HG03469 (cell line): ENCODE measurements around the gene CORO6.

Source experiments
- ATAC-seq: cut with Tn5 transposase; IDR thresholded peaks from one replicate; pipeline ENCODE4 v1.9.1; 2021; ENCODE audit warnings: mild to moderate bottlenecking, moderate library complexity, moderate number of reproducible peaks; ENCODE audit not compliant: unreplicated experiment

CORO6 gene

DNA sequence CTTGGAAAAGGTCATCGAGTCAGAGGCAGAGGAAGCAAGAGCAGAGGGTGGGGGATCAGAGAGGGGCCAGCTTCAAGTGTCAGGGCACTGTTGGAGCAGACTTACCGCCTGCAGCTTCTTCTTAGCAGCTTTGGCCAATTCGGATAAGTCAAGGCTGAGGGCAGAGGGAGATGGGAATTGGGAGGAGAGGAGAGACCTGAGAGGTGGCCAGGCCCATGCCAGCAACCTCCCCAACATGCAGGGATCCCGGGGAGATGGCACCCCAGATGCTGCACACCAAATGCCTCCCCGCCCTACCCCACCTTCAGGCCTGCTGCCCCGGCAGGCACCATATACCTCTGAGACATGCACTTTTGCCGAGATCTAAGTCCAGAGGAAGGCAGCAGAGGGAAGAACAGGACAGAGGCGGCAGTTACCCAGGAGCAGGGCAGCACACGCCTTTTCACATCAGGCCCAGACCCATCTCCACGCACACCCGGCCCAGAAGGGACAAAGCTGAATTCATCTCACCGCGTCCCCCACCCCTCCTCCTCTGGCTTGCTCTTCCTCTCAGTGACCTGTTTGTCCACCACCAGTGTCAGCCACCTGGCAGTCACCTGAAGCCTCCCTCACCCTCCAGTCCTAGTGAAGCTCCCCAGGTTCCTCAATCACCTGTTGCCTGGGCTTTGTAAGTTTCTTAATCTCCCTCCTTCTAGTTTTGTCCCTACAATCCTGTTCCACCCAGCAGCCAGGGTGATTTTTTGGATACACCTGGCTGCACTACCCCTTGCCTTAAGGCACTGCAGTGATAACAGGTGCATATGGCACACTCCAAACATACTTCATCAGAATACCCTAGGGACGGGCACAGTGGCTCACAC lies 43.9 kb downstream of the CORO6 start:
- no peak for ATAC-seq

DNA sequence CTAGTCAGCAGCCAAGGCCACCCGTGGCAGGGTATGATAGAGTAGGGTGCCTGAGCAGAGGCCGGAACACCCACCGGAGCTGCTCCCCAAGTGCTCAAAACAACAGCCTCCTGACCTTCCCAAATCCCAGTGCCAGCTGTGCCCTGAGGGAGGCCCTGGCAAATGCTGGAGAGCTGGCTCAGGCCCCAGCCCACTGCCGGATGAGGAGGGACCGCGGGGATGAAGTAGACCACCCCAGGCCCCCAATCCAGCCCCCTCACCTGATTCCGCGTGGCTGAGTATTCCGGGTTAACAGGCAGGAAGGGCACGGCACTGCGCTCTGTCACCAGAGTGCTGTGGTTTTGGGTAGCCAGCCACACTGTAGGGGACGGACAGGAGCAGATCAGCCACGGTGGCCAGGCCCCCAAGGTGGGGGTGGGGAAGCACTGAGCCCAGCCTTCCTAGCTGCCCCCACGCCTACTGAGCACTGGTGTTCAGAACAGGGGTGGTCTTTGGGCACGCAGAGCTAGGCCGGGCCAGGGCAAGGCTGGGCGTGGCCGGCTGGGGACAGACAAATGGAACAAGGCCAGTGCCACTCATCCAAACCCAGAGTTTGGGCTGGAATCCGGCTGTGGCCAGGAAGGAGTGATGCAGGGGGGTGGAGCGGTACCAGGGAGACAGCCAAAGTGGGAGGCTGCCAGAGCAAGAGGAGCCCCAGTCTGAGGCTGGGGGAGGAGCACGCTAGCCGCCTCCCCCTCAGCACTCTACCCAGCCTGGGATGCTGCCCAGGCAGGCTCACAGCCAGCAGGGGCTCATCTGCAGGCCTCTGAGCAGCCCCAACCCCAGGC lies 45.1 kb downstream of the CORO6 start:
- no peak for ATAC-seq

DNA sequence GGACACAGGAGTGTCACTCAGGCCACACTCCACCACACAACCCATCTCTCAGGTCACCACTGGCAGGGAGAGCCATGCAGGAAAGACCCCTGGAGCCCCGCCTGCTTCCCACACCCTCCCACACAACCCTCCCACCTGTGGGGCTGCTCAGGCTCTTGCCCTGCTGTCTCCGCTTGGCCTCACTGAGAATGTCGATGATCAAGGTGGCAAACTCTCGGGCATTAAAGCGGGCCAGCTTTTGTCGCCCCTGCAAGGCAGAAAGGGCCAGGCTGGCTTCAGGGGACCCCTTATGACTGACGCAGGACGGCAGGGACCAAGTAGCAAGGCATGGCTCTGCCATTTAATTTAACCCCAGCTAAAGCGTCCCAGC lies 45.7 kb downstream of the CORO6 start:
- ATAC-seq: no peak

DNA sequence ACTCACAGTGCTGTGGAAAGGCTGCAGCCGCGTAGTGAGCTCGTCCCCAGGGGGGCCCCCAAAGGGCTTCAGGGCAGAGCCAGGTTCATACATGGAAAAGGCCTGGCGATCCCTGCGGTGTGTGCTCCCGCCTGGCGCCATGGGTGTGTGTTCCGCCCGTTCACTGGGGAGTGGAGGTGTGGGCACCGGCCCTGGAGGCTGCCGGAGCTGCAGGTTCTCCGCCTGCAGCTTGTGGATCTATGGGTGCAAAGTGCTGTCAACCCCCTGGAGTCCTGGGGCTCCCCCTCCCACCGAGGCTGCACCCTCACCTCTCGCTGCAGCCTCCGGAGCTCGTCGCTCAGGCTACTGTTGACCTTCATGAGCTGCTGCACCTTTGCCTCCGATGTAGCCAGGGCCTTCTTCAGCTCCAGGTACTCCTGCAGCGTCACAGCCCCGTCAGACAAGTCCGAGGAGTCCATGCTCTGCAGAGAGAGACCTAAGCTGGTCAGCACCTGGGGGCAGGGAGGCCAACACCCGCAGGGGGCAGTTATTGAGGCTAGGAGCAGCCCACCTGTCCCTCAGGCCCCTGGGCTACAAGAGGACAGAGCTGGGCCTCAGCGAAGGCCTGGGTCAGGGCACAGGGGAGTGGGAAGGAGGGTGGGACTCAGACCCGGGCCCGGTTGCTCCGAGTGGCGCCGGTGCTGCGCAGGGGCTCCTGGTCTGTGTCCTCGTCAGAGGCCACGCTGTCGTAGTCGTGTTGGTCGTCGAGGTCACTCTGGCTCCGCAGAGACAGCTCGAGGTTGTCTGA lies 46.3 kb downstream of the CORO6 start:
- ATAC-seq: no peak

DNA sequence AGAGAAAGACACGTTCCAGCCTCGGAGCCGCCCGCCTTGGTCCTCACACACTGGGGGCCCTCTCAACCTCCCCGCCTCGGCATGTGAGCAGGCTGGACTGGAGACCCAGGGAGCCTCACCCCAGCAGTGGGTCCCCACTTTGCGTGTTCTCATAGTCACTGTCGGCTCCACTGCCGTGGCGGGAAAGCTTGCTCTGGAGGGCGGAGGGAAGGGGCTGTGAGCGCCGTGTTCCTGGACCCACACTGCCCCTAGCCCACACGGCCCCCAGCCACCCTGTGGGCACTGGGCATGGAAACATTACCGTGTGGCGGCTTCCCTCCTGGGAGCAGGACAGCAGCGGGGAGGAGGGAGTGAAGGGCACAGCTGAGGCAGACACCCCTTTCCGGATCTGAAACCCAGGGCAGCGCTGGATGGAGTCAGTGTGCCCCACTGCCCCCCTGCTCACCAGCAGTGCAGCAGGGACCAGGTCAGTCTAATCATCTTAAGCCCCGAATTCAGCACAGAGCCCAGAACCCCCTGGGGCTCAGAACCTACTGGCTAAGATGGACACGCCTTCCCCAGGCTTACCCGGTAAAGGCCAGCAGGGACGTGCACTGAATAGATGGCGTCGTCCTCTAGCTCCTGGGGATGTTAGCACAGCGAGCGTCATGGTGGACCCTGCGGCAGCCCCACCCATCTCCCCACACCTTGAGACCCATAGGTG lies 47.0 kb downstream of the CORO6 start:
- ATAC-seq: no peak

DNA sequence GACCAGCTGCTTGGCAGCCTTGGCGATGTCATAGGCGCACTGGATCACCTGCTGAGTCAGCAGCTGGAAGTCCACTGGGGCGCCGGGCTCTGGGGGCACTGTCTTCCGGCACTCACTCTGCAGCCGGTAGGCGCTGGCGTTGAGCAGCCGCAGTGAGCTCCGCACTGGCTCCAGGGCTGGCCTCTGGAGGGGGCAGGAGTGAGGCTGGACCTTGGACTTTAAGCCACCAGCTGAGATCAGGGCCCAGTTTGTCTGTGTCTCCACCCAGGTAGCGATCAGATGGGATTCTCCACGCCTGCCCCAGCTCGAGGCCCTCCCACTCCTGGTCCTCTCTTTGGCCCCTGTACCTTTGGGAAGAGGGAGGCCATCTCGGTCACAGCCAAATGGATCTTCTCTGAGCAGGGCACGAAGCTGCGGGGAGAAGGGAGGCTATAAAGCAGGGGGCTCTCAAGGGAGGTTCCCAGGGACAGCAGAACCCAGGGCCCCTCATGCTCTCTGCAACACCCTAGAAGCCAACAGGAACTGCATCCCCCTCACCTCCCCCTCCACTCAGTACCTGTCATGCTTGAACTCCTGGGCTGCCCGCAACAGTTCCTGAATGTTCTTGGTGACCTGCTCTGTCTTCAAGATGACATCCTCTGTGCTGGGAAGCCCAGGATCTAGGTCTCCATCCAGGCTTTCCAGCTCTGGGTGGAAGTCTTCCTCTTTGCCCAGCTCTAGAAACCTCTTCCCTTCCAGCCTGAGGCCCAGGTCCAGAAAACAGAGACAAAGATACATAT lies 47.8 kb downstream of the CORO6 start:
- ATAC-seq: no peak

DNA sequence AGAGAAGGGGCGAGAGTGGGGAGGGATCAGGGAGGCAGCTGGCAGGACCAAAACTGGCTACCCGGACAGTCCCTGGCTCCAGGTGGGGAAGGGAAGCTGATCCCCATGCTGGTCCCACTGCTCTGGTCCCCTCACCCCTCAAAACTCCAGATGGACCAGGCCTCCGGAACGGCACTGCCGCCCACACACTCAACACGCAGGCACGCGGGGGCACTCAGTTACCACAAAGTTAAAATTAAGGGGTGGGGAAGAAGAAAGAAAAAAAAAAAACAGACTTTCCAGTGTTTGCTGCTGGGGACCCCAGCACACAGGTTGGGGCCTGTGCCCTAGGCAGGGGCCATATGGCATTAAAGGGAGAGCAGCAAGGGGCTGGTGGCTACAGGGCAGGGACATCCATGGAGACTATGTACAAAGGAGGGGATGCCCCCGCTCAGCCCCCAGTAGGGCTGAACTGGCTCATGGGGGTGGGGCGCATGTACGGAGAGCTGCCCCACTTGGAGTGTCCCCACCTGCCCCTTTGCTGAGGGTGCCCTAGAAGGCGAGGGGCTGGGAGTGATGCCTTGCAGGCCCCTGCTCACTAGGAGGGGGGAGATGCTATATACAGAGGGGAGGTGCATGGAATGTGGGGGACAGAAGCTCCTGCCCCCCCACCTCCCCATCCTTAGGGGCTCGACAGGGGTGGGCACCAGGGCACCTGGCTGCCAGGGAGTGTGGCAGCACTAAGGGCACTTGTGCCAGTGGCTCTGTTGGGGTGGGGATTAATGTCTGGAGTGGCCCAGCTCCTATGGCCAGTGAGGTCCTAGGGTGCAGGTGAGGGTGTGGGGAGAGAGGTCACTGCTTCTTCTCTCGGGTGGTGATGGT lies 48.6 kb downstream of the CORO6 start:
- no peak for ATAC-seq

DNA sequence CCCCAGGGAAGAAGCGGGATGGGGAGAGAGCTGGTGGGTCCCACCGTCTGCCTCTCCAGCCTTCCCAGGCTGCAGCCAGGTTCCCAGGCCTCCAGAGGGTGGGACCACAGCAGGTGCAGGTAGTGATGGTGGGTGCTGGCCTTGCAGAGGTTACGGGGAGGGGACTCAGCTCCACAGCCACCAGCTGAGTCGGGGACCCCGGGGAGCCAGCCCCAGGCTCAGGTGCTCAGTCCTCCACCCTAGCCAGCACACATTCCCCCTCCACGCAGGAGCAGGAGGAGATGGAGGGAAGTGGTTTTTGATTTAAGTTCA lies 49.2 kb downstream of the CORO6 start:
- no peak for ATAC-seq

DNA sequence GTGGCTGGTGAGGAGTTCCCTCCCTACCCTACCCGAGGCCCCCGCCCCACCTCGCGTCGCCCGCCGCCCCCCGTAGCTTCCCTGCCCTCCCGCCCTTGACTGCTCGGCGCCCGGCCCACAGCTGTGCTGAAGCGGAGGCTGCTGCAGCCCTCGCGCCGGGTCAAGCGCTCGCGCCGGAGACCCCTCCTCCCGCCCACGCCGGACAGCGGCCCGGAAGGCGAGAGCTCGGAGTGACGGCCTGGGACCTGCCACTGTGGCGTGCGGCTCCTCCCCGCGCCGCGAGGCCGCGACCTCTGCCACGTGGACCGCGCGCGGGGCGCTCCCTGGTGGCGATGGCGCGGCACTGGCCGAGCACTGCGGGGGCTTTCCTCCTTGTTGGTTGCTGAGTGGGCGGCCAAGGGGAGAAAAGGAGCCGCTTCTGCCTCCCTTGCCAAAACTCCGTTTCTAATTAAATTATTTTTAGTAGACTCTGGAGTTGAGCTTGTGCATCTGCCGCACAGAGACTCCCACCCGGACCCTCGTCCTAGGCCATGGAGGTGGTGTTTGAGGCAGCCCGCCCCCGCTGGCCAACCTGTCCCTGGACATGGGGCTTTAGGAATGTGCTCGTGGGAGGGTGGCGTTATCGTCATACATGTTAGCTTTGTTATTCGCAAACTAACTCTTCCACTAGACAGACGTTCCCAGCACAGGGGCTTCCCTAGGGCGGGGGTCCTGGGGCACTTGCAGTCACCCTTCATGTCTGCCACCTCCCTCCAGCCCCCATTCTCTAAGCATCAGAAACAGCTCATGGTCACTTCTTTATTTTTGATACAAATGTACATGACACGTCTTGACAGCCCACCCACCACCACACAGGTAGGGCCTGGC lies 49.8 kb downstream of the CORO6 start:
- no peak for ATAC-seq

DNA sequence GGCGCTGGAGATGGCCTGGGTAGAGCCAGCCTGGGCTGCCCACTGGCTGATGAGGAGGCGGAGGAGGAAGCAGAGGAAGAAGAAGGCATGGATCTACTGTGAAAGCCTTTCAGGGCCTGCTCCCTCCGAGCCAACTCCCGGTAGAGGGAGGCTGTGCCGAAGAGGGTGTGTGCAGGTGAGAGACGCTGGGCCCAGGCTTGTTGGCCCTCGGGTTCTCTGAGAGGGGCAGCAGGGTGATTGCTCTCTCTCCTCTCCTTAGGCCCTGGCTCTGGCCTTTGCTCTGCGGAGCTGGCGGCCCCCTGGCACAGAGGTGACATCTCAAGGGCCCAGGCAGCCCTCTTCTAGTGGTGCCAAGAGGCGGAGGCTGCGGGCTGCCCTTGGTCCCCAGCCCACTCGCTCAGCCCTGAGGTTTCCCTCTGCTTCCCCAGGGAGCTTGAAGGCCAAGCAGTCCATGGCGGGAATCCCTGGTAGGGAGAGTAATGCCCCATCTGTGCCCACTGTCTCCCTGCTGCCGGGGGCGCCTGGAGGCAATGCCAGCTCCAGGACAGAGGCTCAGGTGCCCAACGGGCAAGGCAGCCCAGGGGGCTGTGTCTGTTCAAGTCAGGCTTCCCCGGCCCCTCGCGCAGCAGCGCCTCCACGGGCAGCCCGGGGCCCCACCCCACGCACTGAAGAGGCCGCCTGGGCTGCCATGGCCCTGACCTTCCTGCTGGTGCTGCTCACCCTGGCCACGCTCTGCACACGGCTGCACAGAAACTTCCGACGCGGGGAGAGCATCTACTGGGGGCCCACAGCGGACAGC lies 50.6 kb downstream of the CORO6 start:
- no peak for ATAC-seq

DNA sequence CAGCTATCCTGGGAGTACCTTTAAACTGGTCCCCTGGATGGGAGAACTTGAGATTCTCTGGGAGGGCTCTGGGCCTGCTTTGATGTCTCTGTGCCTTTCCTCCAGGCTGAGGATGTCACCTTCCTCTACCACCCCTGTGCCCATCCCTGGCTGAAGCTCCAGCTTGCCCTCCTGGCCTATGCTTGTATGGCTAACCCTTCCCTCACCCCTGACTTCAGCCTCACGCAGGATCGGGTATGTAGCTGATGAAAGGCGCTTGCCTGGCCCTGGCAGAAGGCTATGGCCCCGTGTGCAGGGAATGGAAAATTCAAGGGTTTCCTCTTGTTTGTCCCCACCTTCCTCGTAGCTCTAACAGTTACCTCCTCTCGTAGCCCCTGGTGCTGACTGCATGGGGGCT lies 51.2 kb downstream of the CORO6 start:
- no peak for ATAC-seq

DNA sequence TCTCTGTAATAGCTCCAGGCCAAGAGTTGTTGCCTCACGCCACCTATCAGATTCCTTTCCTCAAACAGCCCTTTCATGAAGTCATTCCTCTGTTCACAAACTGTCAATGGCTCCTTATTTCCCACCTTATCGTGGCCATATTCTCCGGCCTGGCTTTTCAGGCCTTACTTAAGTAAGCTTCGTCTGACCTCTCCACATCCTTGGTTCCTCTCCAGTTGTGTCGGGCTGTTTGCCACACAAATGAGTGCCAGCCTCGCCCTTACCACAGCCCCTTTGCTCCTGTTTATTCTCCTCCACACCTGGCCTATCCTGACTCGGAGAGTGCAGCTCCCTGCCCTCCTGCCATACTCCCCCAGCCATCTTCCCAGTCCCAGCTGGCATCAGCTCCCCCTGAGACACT lies 52.2 kb downstream of the CORO6 start:
- ATAC-seq: no peak

DNA sequence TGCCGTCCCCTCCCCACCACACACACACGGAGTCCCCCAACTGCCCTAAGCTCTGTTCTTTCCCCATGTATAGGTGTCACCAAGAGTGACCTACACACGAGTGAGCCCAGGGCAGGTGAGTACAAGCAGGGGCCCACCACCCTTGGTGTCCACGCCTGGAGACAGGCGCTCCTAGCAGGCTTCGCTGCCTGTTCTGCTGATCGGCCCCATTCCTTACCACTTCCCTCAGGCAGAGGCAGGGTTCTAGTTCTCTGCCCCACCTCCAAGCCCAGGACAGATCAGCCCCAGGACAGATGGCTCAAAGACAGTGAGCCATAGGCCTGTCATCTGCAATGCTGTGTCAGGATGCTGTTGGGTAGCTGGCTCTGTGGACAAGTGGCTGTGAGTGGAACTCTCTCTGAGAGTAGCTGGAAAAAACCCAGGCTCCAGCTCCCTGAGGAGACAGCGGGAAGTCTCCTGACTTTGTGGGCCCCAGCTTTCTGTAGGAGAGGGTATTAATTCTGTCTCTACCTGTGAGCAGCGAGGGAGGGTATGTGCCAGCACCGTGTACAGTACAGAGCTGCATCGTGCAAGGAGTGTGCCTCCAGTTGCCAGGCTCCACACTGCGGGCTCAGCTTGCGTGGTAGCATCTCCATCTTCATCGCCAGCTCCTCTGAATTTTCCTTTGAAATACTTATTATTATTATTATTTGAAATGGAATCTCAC lies 53.3 kb downstream of the CORO6 start:
- ATAC-seq: no peak

DNA sequence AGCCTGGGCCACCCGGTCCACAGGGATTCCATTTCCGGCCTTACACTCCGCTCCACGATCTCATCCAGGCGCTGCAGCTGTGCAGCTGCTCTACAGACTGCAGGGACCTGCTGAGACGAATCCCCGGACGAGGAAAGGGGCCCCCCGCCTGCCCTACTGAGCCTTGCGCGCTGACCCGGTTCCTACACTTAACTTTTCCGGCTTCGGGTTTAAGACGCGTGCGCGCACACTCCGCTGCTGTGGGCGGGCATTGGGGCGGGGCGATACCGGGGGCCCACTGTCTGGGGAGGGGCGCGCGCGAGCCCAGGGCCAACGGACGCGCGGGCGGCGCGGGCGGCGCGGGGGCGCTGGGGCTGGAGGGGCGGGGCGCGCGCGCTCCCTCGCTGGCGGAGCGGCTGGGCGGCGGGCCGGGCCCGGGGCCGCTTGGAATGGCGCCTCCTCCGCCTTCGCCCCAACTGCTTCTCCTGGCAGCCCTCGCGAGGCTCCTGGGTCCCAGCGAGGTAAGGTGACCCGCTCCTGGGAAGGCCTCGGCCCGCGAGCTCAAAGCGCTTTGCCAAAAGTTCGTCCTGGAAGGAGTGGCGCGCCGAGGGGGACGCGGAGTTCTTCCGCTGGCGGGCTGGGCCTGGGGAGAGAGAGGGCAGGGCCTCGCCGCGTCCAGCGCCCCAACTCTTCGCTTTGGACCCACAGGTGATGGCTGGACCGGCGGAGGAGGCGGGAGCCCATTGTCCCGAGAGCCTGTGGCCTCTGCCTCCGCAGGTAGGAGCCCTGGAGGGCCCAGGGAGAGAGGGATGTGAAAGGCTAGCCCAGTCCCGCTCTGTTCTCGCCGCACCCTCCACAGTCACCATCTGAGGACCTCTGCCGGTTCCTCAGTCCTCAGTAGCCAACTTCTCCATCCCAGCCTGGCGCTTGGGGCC lies 54.1 kb downstream of the CORO6 start, which contains the start of gene TP53I13:
TP53I13 (plus strand) TSS at position 371 of the 914 bp plus-strand sequence; CDS start at position 429, 58 bp downstream.
- no peak for ATAC-seq

DNA sequence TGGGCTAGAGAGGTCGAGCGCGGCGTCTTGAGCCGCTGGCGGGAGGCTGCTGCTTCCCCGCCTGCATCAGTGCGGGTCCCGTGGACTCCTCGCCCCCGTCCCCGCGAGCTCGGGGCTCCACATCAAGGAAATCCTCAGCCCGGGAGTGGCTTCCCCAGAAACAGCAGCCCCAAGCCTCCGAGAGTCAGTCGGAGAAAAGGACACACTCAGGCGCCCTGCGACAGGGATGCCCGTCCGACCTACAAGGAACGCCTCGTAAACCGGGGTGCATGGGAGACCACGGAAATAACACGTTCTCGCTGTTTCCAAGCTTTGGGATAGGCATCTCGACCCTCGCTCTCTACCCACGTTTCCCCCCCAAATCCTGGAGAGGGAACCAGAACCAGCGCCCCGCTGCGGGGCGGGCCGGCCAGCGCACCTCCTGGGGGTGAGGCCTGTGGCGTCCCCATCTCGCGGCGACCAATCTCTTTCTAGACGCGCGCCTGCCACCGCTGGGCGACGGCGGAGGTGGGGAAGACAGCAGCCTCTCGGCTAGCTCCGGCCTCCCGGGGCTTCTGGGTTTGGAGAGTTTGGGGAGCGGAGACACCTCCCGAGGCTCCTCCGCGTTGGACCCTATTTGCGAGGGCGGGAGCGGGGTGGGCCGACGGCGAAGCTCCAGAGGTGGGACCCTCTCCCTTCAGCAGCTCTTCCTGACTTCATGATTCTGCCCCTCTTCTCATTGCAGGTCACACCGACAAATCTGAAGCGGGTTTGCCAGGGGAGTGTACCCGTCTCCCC lies 55.0 kb downstream of the CORO6 start:
- no peak for ATAC-seq
